ENCODE data around the gene MED15.

Gene MED15

DNA sequence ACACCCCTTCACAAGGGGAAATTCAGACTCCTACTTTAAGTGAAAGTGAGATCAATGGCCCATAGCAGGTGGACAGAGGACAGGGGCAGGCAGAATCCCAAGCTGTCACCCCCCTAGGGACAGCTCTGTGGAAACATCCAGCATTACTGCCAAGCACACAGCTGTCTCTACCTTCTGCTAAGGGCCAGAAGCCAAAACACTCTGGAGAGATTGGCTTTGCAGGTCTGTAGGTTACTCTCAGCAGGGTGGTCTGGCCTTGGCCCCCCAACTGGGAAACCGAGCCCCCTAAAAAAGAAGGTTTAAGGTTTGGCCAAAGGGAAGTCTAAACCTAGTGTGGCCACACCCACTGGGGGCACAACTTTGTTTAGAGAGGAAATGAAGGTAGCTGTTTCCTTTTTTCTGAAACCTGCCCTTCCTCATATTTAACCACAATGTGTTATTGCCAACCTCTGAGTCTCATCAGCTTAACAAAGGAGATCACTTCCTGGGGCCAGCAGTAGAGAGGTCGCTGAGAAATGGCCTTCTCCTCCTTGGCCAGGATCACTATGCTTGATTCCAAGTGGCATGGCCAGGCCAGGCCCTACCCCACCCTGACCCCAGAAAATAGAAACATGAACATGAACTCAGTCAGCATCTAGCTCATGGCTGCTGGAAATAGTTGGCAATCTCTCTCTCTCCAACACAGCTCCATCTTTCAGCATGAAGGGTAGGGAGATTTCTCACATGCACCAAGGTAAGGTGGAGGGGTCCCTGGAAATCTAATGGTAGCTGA lies 43.9 kb upstream of the MED15 start:
- Histone ChIP-seq H3K27me3 (replicated peaks; ENCODE audit: control insufficient read depth, insufficient read depth, low read length) (no peaks in the 10 kb centered on the region), H3K4me3 (replicated peaks; ENCODE audit: low read depth, low read length) (no peak overlapping the region), H3K36me3 (ENCODE audit: control insufficient read depth, insufficient read depth, low read length) (no peaks in the 10 kb centered on the region; the same call in 1 of the 2 replicates)
- TF ChIP-seq, protein P1, sequence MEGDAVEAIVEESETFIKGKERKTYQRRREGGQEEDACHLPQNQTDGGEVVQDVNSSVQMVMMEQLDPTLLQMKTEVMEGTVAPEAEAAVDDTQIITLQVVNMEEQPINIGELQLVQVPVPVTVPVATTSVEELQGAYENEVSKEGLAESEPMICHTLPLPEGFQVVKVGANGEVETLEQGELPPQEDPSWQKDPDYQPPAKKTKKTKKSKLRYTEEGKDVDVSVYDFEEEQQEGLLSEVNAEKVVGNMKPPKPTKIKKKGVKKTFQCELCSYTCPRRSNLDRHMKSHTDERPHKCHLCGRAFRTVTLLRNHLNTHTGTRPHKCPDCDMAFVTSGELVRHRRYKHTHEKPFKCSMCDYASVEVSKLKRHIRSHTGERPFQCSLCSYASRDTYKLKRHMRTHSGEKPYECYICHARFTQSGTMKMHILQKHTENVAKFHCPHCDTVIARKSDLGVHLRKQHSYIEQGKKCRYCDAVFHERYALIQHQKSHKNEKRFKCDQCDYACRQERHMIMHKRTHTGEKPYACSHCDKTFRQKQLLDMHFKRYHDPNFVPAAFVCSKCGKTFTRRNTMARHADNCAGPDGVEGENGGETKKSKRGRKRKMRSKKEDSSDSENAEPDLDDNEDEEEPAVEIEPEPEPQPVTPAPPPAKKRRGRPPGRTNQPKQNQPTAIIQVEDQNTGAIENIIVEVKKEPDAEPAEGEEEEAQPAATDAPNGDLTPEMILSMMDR (IDR thresholded peaks at IDR 0.05; ENCODE audit: insufficient read depth, low read length, poor library complexity, severe bottlenecking) = no peak
- no peak for DNase-seq (ENCODE audit: extremely low read depth, insufficient read length)

DNA sequence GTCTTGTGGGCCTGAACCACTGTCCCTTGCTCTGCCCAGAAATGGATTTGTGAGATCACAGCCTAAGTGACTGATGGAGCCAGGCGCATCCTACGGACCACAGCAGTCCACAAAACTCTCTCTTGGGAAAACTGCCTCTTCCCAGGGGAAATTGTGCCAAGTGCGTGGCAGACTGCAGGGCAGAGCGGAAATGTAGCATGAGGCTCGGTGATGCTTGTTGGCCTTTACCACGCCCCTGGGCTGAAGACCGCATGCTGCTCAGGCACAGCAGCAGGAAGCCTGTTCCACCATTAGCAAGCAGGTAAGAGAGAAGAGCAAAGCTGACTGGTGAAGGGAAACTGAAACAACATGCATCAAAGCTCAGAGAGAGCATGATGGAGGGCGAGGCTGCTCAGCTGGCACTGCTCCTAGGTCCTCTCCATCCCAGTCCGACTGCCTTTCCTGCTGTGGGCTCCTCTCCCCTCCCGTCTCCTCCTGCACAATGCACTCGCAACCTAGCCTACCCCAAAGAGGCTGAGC lies 43.3 kb upstream of the MED15 start:
- Histone ChIP-seq H3K4me3 (replicated peaks; ENCODE audit: low read depth, low read length) (no peak overlapping the region), H3K27me3 (replicated peaks; ENCODE audit: control insufficient read depth, insufficient read depth, low read length) (no peaks in the 10 kb centered on the region), H3K36me3 (ENCODE audit: control insufficient read depth, insufficient read depth, low read length) (no peaks in the 10 kb centered on the region; the same call in 1 of the 2 replicates)
- TF ChIP-seq, protein P1 (IDR thresholded peaks at IDR 0.05; ENCODE audit: insufficient read depth, low read length, poor library complexity, severe bottlenecking) = no peak
- DNase-seq (ENCODE audit: extremely low read depth, insufficient read length) = peak; percentile 40

DNA sequence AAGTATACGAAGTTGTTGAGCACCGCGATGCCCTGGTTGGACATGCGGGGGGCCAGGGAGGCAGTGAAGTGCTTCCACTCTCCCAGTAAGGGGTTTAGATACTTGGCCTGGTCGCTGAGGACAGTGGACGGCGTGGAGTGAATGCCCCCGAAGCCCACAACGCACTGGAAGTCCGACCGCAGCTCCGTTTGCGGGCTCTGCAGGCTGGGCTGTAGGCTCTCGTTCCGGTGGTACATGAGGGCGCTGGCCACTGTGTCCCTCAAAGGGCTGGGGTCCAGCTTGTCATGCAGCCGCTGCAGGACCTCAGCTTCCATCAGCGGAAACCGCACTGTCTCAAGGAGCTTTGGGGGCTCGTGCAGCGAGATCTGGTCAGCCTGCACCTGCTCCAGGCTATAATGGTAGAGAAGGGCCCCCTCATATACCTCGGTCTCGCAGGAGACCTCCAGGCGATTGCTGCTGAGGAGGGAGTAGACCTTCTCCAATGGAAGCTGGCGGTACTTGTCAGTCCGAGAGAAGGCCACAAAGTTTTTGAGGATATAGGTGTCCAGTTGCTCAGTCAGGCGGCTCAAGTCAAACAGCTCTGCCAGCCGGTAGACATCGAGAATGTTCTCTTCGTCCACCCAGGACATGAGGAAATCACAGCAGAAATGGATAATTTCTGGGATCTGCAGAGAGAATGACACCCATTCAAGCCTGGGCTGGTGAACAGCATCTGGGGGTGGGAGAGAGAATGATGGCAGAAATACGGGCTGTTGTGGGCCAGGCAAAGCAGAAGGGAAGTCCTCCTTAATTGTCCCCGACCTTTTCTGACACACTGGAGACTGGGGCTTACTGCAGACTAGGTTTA lies 42.3 kb upstream of the MED15 start:
- Histone ChIP-seq H3K4me3 (replicated peaks; ENCODE audit: low read depth, low read length) (no peak overlapping the region), H3K36me3 (ENCODE audit: control insufficient read depth, insufficient read depth, low read length) (no peaks in the 10 kb centered on the region; the same call in 1 of the 2 replicates), H3K27me3 (replicated peaks; ENCODE audit: control insufficient read depth, insufficient read depth, low read length) (no peaks in the 10 kb centered on the region)
- no peak for DNase-seq (ENCODE audit: extremely low read depth, insufficient read length)
- TF ChIP-seq, protein P1 (IDR thresholded peaks at IDR 0.05; ENCODE audit: insufficient read depth, low read length, poor library complexity, severe bottlenecking) = no peak

DNA sequence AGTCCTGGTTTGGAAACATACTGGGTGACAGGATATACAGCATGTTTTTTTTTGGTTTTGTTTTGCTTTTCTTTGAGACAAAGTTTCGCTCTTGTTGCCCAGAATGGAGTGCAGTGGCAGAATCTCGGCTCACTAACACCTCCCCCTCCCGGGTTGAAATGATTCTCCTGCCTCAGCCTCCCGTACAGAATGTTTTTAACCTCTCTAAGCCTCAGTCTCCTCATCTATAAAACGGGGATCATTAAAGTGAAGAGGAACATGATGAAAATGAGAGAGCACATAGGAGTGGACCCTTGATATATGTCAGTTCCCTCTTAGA lies 41.7 kb upstream of the MED15 start:
- no peaks in the 10 kb centered on the region; the same call in 1 of the 2 replicates for H3K36me3 ChIP-seq (ENCODE audit: control insufficient read depth, insufficient read depth, low read length)
- H3K4me3 ChIP-seq (replicated peaks; ENCODE audit: low read depth, low read length) = no peak overlapping the region
- H3K27me3 ChIP-seq (replicated peaks; ENCODE audit: control insufficient read depth, insufficient read depth, low read length) = no peaks in the 10 kb centered on the region
- TF ChIP-seq, protein P1 (IDR thresholded peaks at IDR 0.05; ENCODE audit: insufficient read depth, low read length, poor library complexity, severe bottlenecking) = no peak
- DNase-seq (ENCODE audit: extremely low read depth, insufficient read length) = no peak

DNA sequence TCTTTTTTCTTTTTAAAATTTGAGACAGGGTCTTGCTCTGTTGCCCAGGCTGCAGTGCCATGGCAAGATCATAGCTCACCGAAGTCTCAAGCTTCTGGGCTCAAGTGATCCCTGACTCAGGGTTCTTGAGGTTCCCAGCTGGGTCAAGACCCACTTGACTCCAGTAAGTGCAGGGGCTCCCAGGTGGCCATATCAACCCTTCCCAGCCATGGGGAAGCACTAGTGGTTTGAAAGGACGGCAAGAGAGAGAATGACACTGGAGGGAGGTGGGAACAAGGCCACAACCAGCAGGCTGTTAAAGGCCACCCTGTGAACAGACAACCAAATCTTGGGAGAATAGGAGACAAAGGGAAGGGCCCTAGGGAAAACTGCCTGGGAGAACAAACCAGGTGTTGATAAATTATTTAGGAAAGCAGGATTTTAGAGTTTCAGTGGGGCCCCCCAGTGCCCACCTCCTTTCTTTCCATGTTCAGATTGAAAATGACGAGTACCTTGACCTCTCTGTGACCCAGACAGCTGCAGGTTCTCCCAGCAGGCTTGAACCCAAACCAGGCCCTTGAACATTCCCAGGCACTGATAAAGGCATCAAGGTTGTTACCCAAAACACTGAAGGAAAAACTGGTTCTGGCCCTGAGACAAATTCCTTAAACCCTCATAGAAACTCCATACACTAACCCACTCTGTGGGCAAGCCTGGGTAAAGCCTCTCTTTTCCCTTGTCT lies 40.6 kb upstream of the MED15 start:
- H3K4me3 ChIP-seq (replicated peaks; ENCODE audit: low read depth, low read length) = no peak overlapping the region
- no peak for DNase-seq (ENCODE audit: extremely low read depth, insufficient read length)
- peaks cover 7% of the 10 kb centered on the region; the same call in 1 of the 2 replicates for H3K36me3 ChIP-seq (ENCODE audit: control insufficient read depth, insufficient read depth, low read length)
- TF ChIP-seq, protein P1 (IDR thresholded peaks at IDR 0.05; ENCODE audit: insufficient read depth, low read length, poor library complexity, severe bottlenecking) = no peak
- H3K27me3 ChIP-seq (replicated peaks; ENCODE audit: control insufficient read depth, insufficient read depth, low read length) = no peaks in the 10 kb centered on the region
